Testis (tissue), 2 donors: ENCODE measurements around the gene STIM1.

Experiments
- CTCF ChIP-seq, 3 experiments: fragments of 450-650 bp in 2 of 3; fragments of 200-600 bp in 1 of 3; sonication (generic) in 1 of 3; IDR thresholded peaks; one replicate each; pipeline ENCODE4 v1.5.1; 2016 to 2019; ENCODE audit warnings: antibody characterized with exemption in 3 of 3, mild to moderate bottlenecking in 2 of 3, moderate library complexity in 1 of 3
- POLR2A ChIP-seq: fragments of 450-650 bp; IDR thresholded peaks from one replicate; pipeline ENCODE4 v1.6.1; 2017; ENCODE audit warnings: antibody characterized with exemption, mild to moderate bottlenecking, moderate library complexity

GRCh38 chr11:4064278-4064955 is 209.0 kb downstream of the STIM1 start:
- TF ChIP-seq CTCF (IDR thresholded peaks at IDR 0.05): no peak
- TF ChIP-seq POLR2A: no peak
